Common myeloid progenitor, CD34-positive (primary cell): Measurements from ENCODE around the gene CDH22.

Experiments
- CTCF ChIA-PET: fragments of 350-600 bp; sonication (Branson Sonifier 250); formaldehyde crosslinking; loops from one replicate; lab custom pipeline; 2021; ENCODE audit warnings: antibody characterized with exemption; lab: Charles Lee
- POLR2A ChIA-PET: fragments of 350-600 bp; sonication (Branson Sonifier 250); formaldehyde crosslinking; loops from one replicate; lab custom pipeline; 2021; ENCODE audit warnings: antibody characterized with exemption; lab: Charles Lee
- DNase-seq, 3 donors: peaks; one replicate each; pipeline versions ENCODE4 v3.0.0 to v3.0.0-alpha.2; 2013
- H3K27ac ChIP-seq, 2 experiments: 1 replicate in 1 of 2; 2 replicates in 1 of 2; pipeline ENCODE4 v1.7.0; 2013; ENCODE audit warnings: inconsistent platforms in 2 of 2, low read length in 2 of 2, mild to moderate bottlenecking in 2 of 2, low read depth in 1 of 2, moderate library complexity in 1 of 2; ENCODE audit not compliant: severe bottlenecking in 2 of 2, insufficient read depth in 1 of 2, poor library complexity in 1 of 2
- H3K27me3 ChIP-seq, 5 experiments: replicated peaks in 2 of 5; 1 replicate in 3 of 5; 2 replicates in 2 of 5; pipeline versions ENCODE4 v1.6.1 to v1.7.0; 2013; ENCODE audit warnings: low read length in 4 of 5, mild to moderate bottlenecking in 2 of 5, moderate library complexity in 2 of 5, inconsistent platforms in 1 of 5; ENCODE audit not compliant: insufficient read depth in 5 of 5, control insufficient read depth in 4 of 5
- H3K36me3 ChIP-seq, 4 experiments: 1 replicate in 2 of 4; 2 replicates in 2 of 4; pipeline versions ENCODE4 v1.6.1 to v1.7.0; 2013; ENCODE audit warnings: low read length in 3 of 4, control low read depth in 1 of 4, mild to moderate bottlenecking in 1 of 4; ENCODE audit not compliant: control insufficient read depth in 4 of 4, insufficient read depth in 4 of 4
- H3K4me1 ChIP-seq, 4 experiments: 1 replicate in 3 of 4; 2 replicates in 1 of 4; pipeline versions ENCODE4 v1.6.1 to v1.7.1; 2013; ENCODE audit warnings: low read length in 3 of 4, mild to moderate bottlenecking in 3 of 4, control low read depth in 1 of 4, inconsistent platforms in 1 of 4, moderate library complexity in 1 of 4; ENCODE audit not compliant: control insufficient read depth in 4 of 4, insufficient read depth in 4 of 4; ENCODE audit errors: control extremely low read depth in 1 of 4
- H3K4me3 ChIP-seq, 7 experiments: 1 replicate in 4 of 7; 2 replicates in 3 of 7; pipeline versions ENCODE4 v1.5.1 to v1.7.0; 2013; ENCODE audit warnings: mild to moderate bottlenecking in 7 of 7, low read length in 6 of 7, moderate library complexity in 6 of 7, inconsistent platforms in 2 of 7, low read depth in 2 of 7, control low read depth in 1 of 7; ENCODE audit not compliant: insufficient read depth in 4 of 7, control insufficient read depth in 1 of 7; ENCODE audit errors: extremely low read depth in 1 of 7
- H3K9me3 ChIP-seq, 5 experiments: 1 replicate in 4 of 5; 2 replicates in 1 of 5; pipeline versions ENCODE4 v1.6.1 to v1.7.1; 2013; ENCODE audit warnings: low read length in 4 of 5, mild to moderate bottlenecking in 2 of 5, inconsistent platforms in 1 of 5, low read depth in 1 of 5, moderate library complexity in 1 of 5; ENCODE audit not compliant: control insufficient read depth in 4 of 5, insufficient read depth in 2 of 5; ENCODE audit errors: control extremely low read depth in 1 of 5
- WGBS: methylation state at CpG from one replicate; pipeline ENCODE4 v1.1.5; 2013; ENCODE audit not compliant: insufficient coverage; 5-methylcytosine and 5-hydroxymethylcytosine counted together

CDH22 gene

DNA sequence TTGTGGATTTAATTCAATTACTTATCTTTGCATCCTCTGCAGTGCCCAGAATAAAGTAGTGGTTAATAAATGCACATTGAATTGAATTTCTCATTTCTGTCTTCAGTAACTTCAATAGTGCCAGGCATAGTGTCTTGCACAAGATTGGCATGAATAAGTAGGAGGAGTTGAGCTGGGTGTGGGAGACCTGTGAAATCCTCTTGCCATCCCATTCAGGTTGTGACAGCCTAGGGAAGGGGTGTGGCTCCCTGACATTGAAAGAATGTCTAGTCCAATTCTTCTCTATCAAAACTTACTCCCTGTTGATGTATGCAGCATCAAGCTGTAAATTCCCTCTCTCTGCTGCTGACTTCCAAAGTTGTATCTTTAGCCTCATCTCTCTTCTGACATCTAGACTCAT is 73.2 kb downstream of the CDH22 start:
- ChIA-PET POLR2A (no interaction called here), CTCF (no interaction called here)
- Histone ChIP-seq H3K36me3 (no peaks in the 10 kb centered on the region), H3K4me3 (no peak overlapping the region), H3K9me3 (no peaks in the 10 kb centered on the region), H3K27me3 (peaks cover 0 to 38% (median 16%) of the 10 kb centered on the region in 5 experiments), H3K27ac (no peak overlapping the region), H3K4me1 (peaks cover 0 to 6% (median 1%) of the 10 kb centered on the region in 4 experiments)
- DNase-seq, result no peak

DNA sequence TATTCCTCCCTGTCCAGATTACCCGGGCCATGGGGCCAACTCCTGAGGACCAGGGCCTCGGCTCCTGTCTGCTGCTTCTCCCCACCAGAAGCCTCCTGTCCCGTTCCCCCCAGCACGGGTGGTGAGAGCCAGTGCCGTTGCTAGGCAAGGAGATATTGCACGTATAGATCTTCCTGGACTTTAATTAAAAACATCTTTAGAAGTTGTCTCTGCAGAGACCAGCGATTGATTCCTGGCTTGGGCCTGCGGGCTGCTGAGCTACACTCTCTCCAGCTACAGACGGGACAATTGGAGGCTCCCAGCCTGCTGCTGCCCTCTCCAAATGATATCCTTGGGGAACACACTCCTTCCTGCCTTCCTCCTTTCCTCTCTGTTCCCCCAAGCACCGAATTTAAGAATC is 74.6 kb downstream of the CDH22 start:
- H3K4me3 ChIP-seq, result no peak overlapping the region
- no peak overlapping the region for H3K27ac ChIP-seq
- DNase-seq, result no peak
- no peaks in the 10 kb centered on the region for H3K36me3 ChIP-seq
- CTCF ChIA-PET, result no interaction called here
- no peaks in the 10 kb centered on the region for H3K9me3 ChIP-seq
- no peaks in the 10 kb centered on the region for H3K4me1 ChIP-seq
- 87% methylated on average over 10 of the region's 10 CpGs for WGBS
- peaks cover 0 to 42% (median 10%) of the 10 kb centered on the region in 5 experiments for H3K27me3 ChIP-seq
- POLR2A ChIA-PET, result no interaction called here

- POLR2A ChIA-PET, result no interaction called here
- no peaks in the 10 kb centered on the region for H3K4me1 ChIP-seq
- no peak overlapping the region for H3K4me3 ChIP-seq
- H3K36me3 ChIP-seq, result no peaks in the 10 kb centered on the region
- H3K27me3 ChIP-seq, result peaks cover 0 to 40% (median 6%) of the 10 kb centered on the region in 5 experiments
- CTCF ChIA-PET, result no interaction called here
- WGBS, result 9% methylated on average over 3 of the region's 4 CpGs
- DNase-seq, result no peak
- H3K9me3 ChIP-seq, result peaks cover 0 to 2% (median 0%) of the 10 kb centered on the region in 5 experiments
- H3K27ac ChIP-seq, result no peak overlapping the region
Measured at GRCh38 chr20:46232539-46232938, 75.8 kb downstream of the CDH22 start.

DNA sequence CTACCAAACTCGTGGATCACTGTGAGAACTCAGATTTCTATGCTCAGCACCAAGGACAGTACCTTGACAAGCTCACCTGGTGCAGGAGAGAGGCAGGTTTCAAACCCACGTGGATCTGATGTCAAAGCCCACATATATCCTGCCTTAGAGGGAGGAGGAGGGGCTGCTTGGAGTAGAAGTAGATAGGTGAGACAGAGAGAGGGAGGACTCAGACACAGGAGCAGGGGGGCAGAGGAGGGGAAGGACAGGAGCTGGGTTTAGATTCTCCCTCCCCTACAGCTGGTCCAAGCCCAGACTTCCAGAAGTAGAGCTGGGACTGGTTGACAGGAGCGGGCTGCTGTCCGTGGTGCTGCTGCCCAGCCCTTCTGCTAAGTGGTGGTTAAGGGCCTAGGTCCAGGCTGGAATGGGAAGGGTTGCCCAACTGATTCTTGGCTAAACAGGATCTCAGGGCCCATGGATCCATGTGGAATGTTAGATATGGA is 77.5 kb downstream of the CDH22 start:
- Histone ChIP-seq H3K4me3 (no peak overlapping the region), H3K9me3 (peaks cover 0 to 4% (median 0%) of the 10 kb centered on the region in 5 experiments), H3K4me1 (no peaks in the 10 kb centered on the region), H3K27me3 (peaks cover 0 to 44% (median 5%) of the 10 kb centered on the region in 5 experiments), H3K36me3 (no peaks in the 10 kb centered on the region), H3K27ac (no peak overlapping the region)
- ChIA-PET POLR2A (no interaction called here), CTCF (interaction anchor here (1.0 to 1.2 kb wide), 2 partner anchors 9 to 98 kb away, joined by 3 read pairs; no protein-coding TSS in a partner anchor)
- 6% methylated on average over 2 of the region's 4 CpGs for WGBS
- peak; percentile 15 to 44 (median 40) for DNase-seq

DNA sequence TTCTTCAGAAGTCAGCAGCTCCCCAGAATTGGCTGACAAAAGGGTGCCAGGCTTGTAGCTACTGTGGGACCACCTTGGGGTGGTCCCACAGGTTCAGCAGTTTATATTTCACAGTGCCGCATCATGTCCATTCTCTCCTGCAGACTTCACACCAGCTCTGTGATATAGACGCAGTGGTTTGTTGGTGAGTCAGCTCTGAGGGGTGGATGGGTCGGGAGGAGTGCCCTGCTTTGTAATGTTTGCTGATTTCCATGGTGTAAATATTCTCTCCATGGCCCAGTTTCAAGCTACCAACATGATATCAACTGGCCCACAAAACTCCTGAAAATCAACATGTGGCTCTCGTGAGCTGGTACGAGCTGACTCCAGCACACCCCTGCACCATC is 78.2 kb downstream of the CDH22 start:
- Histone ChIP-seq H3K4me1 (no peaks in the 10 kb centered on the region), H3K4me3 (no peak overlapping the region), H3K36me3 (no peaks in the 10 kb centered on the region), H3K27ac (no peak overlapping the region), H3K9me3 (peaks cover 0 to 4% (median 0%) of the 10 kb centered on the region in 5 experiments), H3K27me3 (peaks cover 0 to 49% (median 2%) of the 10 kb centered on the region in 5 experiments)
- ChIA-PET CTCF (interaction anchor here (1.0 kb wide), 1 partner anchor 97 kb away, joined by 3 read pairs; no protein-coding TSS in a partner anchor), POLR2A (no interaction called here)
- 100% methylated on average over 1 of the region's 5 CpGs for WGBS
- DNase-seq, result no peak

DNA sequence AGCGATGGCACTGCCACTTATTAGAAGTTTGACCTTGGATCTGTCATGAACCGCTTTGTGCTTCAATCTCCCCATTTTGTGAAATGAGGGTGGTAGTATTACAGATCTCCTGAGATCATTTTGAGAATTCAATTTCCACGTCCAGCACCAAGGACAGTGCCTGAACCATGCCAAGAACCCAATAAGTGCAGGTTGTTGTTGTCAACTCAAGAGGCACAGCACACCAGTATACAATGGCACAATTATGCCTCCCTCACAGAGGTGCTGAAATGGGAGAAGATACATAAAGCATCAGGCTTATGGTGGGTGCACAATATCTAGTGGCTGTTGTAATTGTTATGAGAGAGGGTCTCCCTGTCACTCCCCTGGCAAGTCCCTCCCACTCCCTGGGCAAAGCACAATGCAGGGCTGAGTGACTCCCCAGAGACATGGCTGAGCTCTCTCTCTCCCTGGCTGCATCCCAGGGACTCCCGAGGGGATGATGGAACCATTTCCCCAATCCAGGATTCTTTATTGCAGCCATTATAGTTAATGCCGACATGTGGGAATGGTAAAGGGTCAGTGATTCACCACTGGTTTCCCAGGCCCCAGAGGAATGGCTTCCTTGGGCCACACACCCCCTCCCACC is 78.7 kb downstream of the CDH22 start:
- no peaks in the 10 kb centered on the region for H3K36me3 ChIP-seq
- 36% methylated on average over 3 of the region's 5 CpGs for WGBS
- peaks cover 0 to 4% (median 0%) of the 10 kb centered on the region in 5 experiments for H3K9me3 ChIP-seq
- ChIA-PET POLR2A (no interaction called here), CTCF (interaction anchor here (1.0 kb wide), 1 partner anchor 97 kb away, joined by 3 read pairs; no protein-coding TSS in a partner anchor)
- DNase-seq, result peak in 1 of 3 donors; percentile 11
- H3K4me1 ChIP-seq, result no peaks in the 10 kb centered on the region
- H3K27ac ChIP-seq, result no peak overlapping the region
- peaks cover 0 to 53% (median 5%) of the 10 kb centered on the region in 5 experiments for H3K27me3 ChIP-seq
- no peak overlapping the region for H3K4me3 ChIP-seq

DNA sequence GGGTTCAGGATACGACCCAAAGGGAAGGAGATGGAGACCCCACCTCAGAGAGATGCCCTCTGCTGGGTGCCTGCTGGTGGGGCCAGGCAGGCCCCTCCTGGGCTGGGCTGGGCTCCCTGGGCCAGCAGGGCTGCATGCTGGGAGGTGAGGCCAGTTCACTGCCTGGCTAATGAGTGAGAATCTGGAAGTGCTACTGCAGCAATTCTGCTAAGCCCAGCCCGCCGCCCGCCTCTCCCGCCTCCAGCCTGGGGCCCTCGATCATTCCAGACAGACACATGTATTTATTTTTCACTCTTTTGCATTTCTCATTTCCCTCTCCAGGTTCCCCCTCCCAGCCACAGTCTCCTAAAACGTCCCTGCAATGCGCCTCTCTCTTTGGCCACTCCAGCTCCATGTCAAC is 79.6 kb downstream of the CDH22 start:
- H3K27ac ChIP-seq, result no peak overlapping the region
- peaks cover 0 to 4% (median 0%) of the 10 kb centered on the region in 5 experiments for H3K9me3 ChIP-seq
- H3K36me3 ChIP-seq, result no peaks in the 10 kb centered on the region
- WGBS, result 60% methylated on average over 8 of the region's 8 CpGs
- POLR2A ChIA-PET, result no interaction called here
- H3K4me1 ChIP-seq, result no peaks in the 10 kb centered on the region
- CTCF ChIA-PET, result no interaction called here
- no peak for DNase-seq
- no peak overlapping the region for H3K4me3 ChIP-seq
- peaks cover 0 to 53% (median 7%) of the 10 kb centered on the region in 5 experiments for H3K27me3 ChIP-seq
